ENCODE data around the gene PTPRB. TPM values are rescaled to one million over a fixed set of nuclear protein-coding genes. Genes with fewer than 3 reads are reported as not detected.

PTPRB gene
- total and polyA plus RNA-seq, 2 donors (not counting 3 experiments of a cell fraction or from before 2014, with no cell fraction given): 64.1 to 151 TPM

GRCh38 chr12:70553391-70553859 is 83.8 kb downstream of the PTPRB start:
- POLR2A ChIA-PET: no interaction called here
- Histone ChIP-seq H3K4me1 (ENCODE audit: control insufficient read depth, extremely low read depth, insufficient read depth, low read length) (peaks cover 28% of the 10 kb centered on the region), H2AFZ (ENCODE audit: low read depth, low read length) (no peak overlapping the region), H3K79me2 (ENCODE audit: control insufficient read depth, insufficient read depth, low read length) (peaks cover 2% of the 10 kb centered on the region), H3K4me3 (replicated peaks in 1 of 3; ENCODE audit: insufficient read depth in 1 of 3, low read depth in 1 of 3, low read length in 3 of 3) (no peak overlapping the region), H4K20me1 (replicated peaks; ENCODE audit: control insufficient read depth, extremely low read depth, insufficient read depth, low read length) (no peaks in the 10 kb centered on the region), H3K36me3 (ENCODE audit: control insufficient read depth in 2 of 2, extremely low read depth in 1 of 2, insufficient read depth in 2 of 2, low read length in 2 of 2) (peaks cover 48 to 64% of the 10 kb centered on the region in 2 experiments), H3K27me3 (ENCODE audit: control insufficient read depth in 2 of 2, insufficient read depth in 2 of 2, low read length in 2 of 2) (no peaks in the 10 kb centered on the region), H3K9ac (replicated peaks; ENCODE audit: extremely low read depth, insufficient read depth, low read length) (no peak overlapping the region), H3K9me3 (replicated peaks; ENCODE audit: control insufficient read depth, insufficient read depth, low read length) (no peaks in the 10 kb centered on the region), H3K27ac (ENCODE audit: insufficient read depth, low read depth, low read length) (no peak overlapping the region), H3K4me2 (ENCODE audit: insufficient read depth, low read length) (no peak overlapping the region), H3K9me1 (replicated peaks; ENCODE audit: control insufficient read depth, extremely low read depth, insufficient read depth, low read length) (no peaks in the 10 kb centered on the region)
- DNase-seq (ENCODE audit: low read depth, low spot score) (peak; percentile 21), FAIRE-seq (no peak)
- TF ChIP-seq EZH2 (IDR thresholded peaks at IDR 0.05; ENCODE audit: borderline replicate concordance, low read depth, low read length, severe bottlenecking): no peak
- TF ChIP-seq POLR2A (IDR thresholded peaks at IDR 0.05; ENCODE audit: low read depth, low read length): no peak
- TF ChIP-seq MAX (IDR thresholded peaks at IDR 0.05; ENCODE audit: insufficient read depth, insufficient read length): no peak
- no peak for TF ChIP-seq GATA2 (IDR thresholded peaks at IDR 0.05; ENCODE audit: insufficient read depth, insufficient read length, low read depth, low read length)
- TF ChIP-seq FOS (IDR thresholded peaks at IDR 0.05; ENCODE audit: borderline replicate concordance, insufficient read depth, low read length): no peak
- TF ChIP-seq CTCF (IDR thresholded peaks at IDR 0.05; ENCODE audit: extremely low read depth in 1 of 2, insufficient read depth in 1 of 2, low read depth in 1 of 2, low read length in 2 of 2): no peak
- TF ChIP-seq JUN (IDR thresholded peaks at IDR 0.05; ENCODE audit: borderline replicate concordance, insufficient read depth, insufficient read length, low read depth): no peak
- no peak for TF ChIP-seq POLR2AphosphoS5 (IDR thresholded peaks at IDR 0.05; ENCODE audit: insufficient read depth, low read depth, low read length)
- no peak for TF ChIP-seq MYC (IDR thresholded peaks at IDR 0.05; ENCODE audit: low read depth, low read length)
- intact Hi-C loops (cut with micrococcal nuclease): no loop called here
- CTCF ChIA-PET: interaction anchor here (1.1 to 3.1 kb wide), 7 partner anchors 8 to 674 kb away, joined by 3 to 13 read pairs (median 4); no protein-coding TSS in a partner anchor
- dilution Hi-C loops (cut with MboI; ENCODE audit: extremely low pct_ligation_motif_present, low sequenced_read_pairs): no loop called here
- BruUV-seq (replicated peaks): no TSS peak
